SK-N-MC (cell line): ENCODE results near the gene SEC31A.

Source experiments
- EZH2 ChIP-seq: fragments of 200-600 bp; sonication (generic); IDR thresholded peaks from one replicate; pipeline ENCODE4 v1.6.1; 2017; ENCODE audit warnings: antibody characterized with exemption
- FOXP2 ChIP-seq: optimal IDR thresholded peaks from 2 replicates; pipeline ENCODE3; 2011; ENCODE audit warnings: mild to moderate bottlenecking, moderate library complexity; ENCODE audit not compliant: insufficient read depth; ENCODE audit errors: extremely low read length, control extremely low read depth
- POLR2AphosphoS5 ChIP-seq: IDR thresholded peaks from 2 replicates; pipeline ENCODE4 v1.6.1; 2012; ENCODE audit warnings: mild to moderate bottlenecking, low read depth, low read length, borderline replicate concordance

- no peak for TF ChIP-seq EZH2
- TF ChIP-seq POLR2AphosphoS5: no peak
- TF ChIP-seq FOXP2: no peak
These were observed 81.3 kb downstream of the SEC31A start for GRCh38 chr4:82809619-82810018.
